Measurements from ENCODE around the gene LCE1C. TPM values are rescaled to one million over a fixed set of nuclear protein-coding genes. Genes with fewer than 3 reads are reported as not detected.

Gene LCE1C
- total RNA-seq, 2 donors from 2014 or later = not detected

- H3K27ac Mint-ChIP-seq = no peak overlapping the region
- peaks cover 2% of the 10 kb centered on the region for H3K36me3 Mint-ChIP-seq (ENCODE audit: low read depth)
- no peaks in the 10 kb centered on the region for H3K36me3 ChIP-seq (ENCODE audit: control insufficient read depth, insufficient read depth, low read length)
- WGBS, 2 experiments (ENCODE audit: insufficient coverage in 1 of 2, insufficient read length in 1 of 2) = 11 to 63% methylated on average over 1 to 4 of the region's 4 CpGs
- no peak overlapping the region for H3K27ac ChIP-seq (ENCODE audit: low read depth, low read length)
- no peaks in the 10 kb centered on the region for H3K4me1 Mint-ChIP-seq
- H3K4me3 ChIP-seq (ENCODE audit: low read length) = no peak overlapping the region
- H3K4me3 Mint-ChIP-seq = no peak overlapping the region
- H3K4me1 ChIP-seq (ENCODE audit: control insufficient read depth, insufficient read depth, low read length) = no peaks in the 10 kb centered on the region
- no peak overlapping the region for H3K9ac ChIP-seq (ENCODE audit: extremely low read depth, low read length, poor library complexity, severe bottlenecking)
- TF ChIP-seq, protein P1, sequence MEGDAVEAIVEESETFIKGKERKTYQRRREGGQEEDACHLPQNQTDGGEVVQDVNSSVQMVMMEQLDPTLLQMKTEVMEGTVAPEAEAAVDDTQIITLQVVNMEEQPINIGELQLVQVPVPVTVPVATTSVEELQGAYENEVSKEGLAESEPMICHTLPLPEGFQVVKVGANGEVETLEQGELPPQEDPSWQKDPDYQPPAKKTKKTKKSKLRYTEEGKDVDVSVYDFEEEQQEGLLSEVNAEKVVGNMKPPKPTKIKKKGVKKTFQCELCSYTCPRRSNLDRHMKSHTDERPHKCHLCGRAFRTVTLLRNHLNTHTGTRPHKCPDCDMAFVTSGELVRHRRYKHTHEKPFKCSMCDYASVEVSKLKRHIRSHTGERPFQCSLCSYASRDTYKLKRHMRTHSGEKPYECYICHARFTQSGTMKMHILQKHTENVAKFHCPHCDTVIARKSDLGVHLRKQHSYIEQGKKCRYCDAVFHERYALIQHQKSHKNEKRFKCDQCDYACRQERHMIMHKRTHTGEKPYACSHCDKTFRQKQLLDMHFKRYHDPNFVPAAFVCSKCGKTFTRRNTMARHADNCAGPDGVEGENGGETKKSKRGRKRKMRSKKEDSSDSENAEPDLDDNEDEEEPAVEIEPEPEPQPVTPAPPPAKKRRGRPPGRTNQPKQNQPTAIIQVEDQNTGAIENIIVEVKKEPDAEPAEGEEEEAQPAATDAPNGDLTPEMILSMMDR (conservative IDR thresholded peaks at IDR 0.05) = no peak
- H3K27me3 Mint-ChIP-seq (ENCODE audit: insufficient read depth) = peaks cover 2% of the 10 kb centered on the region
- DNase-seq = no peak
- peaks cover 86% of the 10 kb centered on the region for H3K9me3 Mint-ChIP-seq
- peaks cover 21% of the 10 kb centered on the region for H3K9me3 ChIP-seq (ENCODE audit: control insufficient read depth, low read length)
- no peaks in the 10 kb centered on the region for H3K27me3 ChIP-seq (ENCODE audit: control insufficient read depth, insufficient read depth, low read length, poor library complexity, severe bottlenecking)
These were observed 10.8 kb downstream of the LCE1C start for GRCh38 chr1:152795686-152796085.

- no peaks in the 10 kb centered on the region for H3K4me1 ChIP-seq (ENCODE audit: control insufficient read depth, insufficient read depth, low read length)
- H3K27me3 Mint-ChIP-seq (ENCODE audit: insufficient read depth) = no peaks in the 10 kb centered on the region
- H3K9me3 ChIP-seq (ENCODE audit: control insufficient read depth, low read length) = peaks cover 58% of the 10 kb centered on the region
These were observed 20.4 kb downstream of the LCE1C start, which contains the start of gene LCE1E for GRCh38 chr1:152786077-152786476. Gene LCE1E, plus strand, starts transcription at chr1:152786257. Its CDS starts 1,043 bp downstream, at chr1:152787300.

DNA sequence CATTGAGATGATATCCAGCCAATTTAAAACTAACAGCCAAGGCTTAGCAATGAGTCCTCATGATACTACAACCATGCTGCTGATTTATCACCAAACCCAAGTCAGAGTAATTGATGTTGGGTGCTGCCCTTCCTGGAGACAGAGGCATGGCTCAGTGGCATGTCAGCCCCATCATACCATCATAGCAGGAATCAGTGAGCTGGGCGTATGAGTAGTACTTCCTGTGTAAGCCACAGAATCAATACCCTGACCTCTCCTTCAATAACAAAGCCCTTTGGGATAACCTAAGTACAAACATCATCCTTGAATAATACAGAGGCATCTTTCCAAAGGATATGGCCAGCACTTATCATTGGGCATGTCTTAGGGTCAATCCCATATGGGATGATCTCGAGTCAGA lies 23.4 kb downstream of the LCE1C start:
- no peak overlapping the region for H3K27ac Mint-ChIP-seq
- Histone ChIP-seq H3K4me3 (ENCODE audit: low read length) (no peak overlapping the region), H3K27ac (ENCODE audit: low read depth, low read length) (no peak overlapping the region), H3K27me3 (ENCODE audit: control insufficient read depth, insufficient read depth, low read length, poor library complexity, severe bottlenecking) (no peaks in the 10 kb centered on the region), H3K9me3 (ENCODE audit: control insufficient read depth, low read length) (peaks cover 71% of the 10 kb centered on the region), H3K4me1 (ENCODE audit: control insufficient read depth, insufficient read depth, low read length) (no peaks in the 10 kb centered on the region), H3K9ac (ENCODE audit: extremely low read depth, low read length, poor library complexity, severe bottlenecking) (no peak overlapping the region), H3K36me3 (ENCODE audit: control insufficient read depth, insufficient read depth, low read length) (no peaks in the 10 kb centered on the region)
- no peaks in the 10 kb centered on the region for H3K4me1 Mint-ChIP-seq
- no peaks in the 10 kb centered on the region for H3K27me3 Mint-ChIP-seq (ENCODE audit: insufficient read depth)
- WGBS, 2 experiments (ENCODE audit: insufficient coverage in 1 of 2, insufficient read length in 1 of 2) = 60 to 73% methylated on average over 2 of the region's 2 CpGs
- H3K9me3 Mint-ChIP-seq = peaks cover 81% of the 10 kb centered on the region
- no peak for DNase-seq
- TF ChIP-seq, protein P1 (conservative IDR thresholded peaks at IDR 0.05) = no peak
- no peak overlapping the region for H3K4me3 Mint-ChIP-seq
- H3K36me3 Mint-ChIP-seq (ENCODE audit: low read depth) = no peaks in the 10 kb centered on the region

More at GRCh38 chr1:152786077-152786476, 20.4 kb downstream of the LCE1C start, which contains the start of gene LCE1E:
- Mint-ChIP-seq H3K4me1 (no peaks in the 10 kb centered on the region), H3K9me3 (peaks cover 80% of the 10 kb centered on the region), H3K36me3 (ENCODE audit: low read depth) (no peaks in the 10 kb centered on the region), H3K27ac (no peak within 1 kb of the TSS), H3K4me3 (no peak within 1 kb of the TSS)
- 17 to 53% methylated on average over 1 to 2 of the region's 2 CpGs for WGBS, 2 experiments (ENCODE audit: insufficient coverage in 1 of 2, insufficient read length in 1 of 2)
- Histone ChIP-seq H3K4me3 (ENCODE audit: low read length) (no peak within 1 kb of the TSS), H3K27me3 (ENCODE audit: control insufficient read depth, insufficient read depth, low read length, poor library complexity, severe bottlenecking) (no peaks in the 10 kb centered on the region), H3K27ac (ENCODE audit: low read depth, low read length) (no peak within 1 kb of the TSS), H3K9ac (ENCODE audit: extremely low read depth, low read length, poor library complexity, severe bottlenecking) (no peak within 1 kb of the TSS), H3K36me3 (ENCODE audit: control insufficient read depth, insufficient read depth, low read length) (no peaks in the 10 kb centered on the region)
- TF ChIP-seq, protein P1 (conservative IDR thresholded peaks at IDR 0.05) = no peak
- DNase-seq = no peak
